H1 (cell line): Measurements from ENCODE around the gene CH25H. TPM values are rescaled to one million over a fixed set of nuclear protein-coding genes. Genes with fewer than 3 reads are reported as not detected.

Experiments
- CTCF ChIA-PET: fragments of 300-600 bp; sonication (Branson Sonifier 250); formaldehyde crosslinking; loops from one replicate; lab custom pipeline; 2021; ENCODE audit not compliant: partially characterized antibody; lab: Charles Lee
- POLR2A ChIA-PET: fragments of 300-600 bp; sonication (Branson Sonifier 250); formaldehyde crosslinking; loops from one replicate; lab custom pipeline; 2021; ENCODE audit warnings: inconsistent platforms; ENCODE audit not compliant: partially characterized antibody; lab: Charles Lee
- DNase-seq, 2 experiments: peaks; one replicate each; pipeline versions ENCODE4 v3.0.0 to v3.0.0-alpha.2; 2010 to 2022; ENCODE audit warnings: low spot score in 2 of 2, low read depth in 1 of 2, mixed read lengths in 1 of 2
- FAIRE-seq: peaks from 2 replicates; lab custom pipeline; 2011; peaks lifted over from hg19 to GRCh38; lab: Jason Lieb, UNC
- H2AFZ ChIP-seq: 2 replicates; pipeline ENCODE4 v1.8.1; 2012; ENCODE audit warnings: low read length, inconsistent platforms
- H2AK5ac ChIP-seq: 2 replicates; pipeline ENCODE4 v1.6.1; 2013; ENCODE audit warnings: low read depth, low read length
- H2BK120ac ChIP-seq: replicated peaks from 2 replicates; pipeline ENCODE3; 2013; ENCODE audit warnings: low read depth, low read length, inconsistent platforms
- H2BK12ac ChIP-seq: 2 replicates; pipeline ENCODE4 v1.6.1; 2013; ENCODE audit warnings: low read depth, low read length
- H2BK15ac ChIP-seq: 2 replicates; pipeline ENCODE4 v1.6.1; 2013; ENCODE audit warnings: low read length
- H2BK20ac ChIP-seq: 2 replicates; pipeline ENCODE4 v1.6.1; 2013; ENCODE audit warnings: low read length
- H2BK5ac ChIP-seq: 2 replicates; pipeline ENCODE4 v1.6.1; 2013; ENCODE audit warnings: low read depth, low read length
- H3K14ac ChIP-seq: 2 replicates; pipeline ENCODE4 v1.6.1; 2013; ENCODE audit warnings: inconsistent platforms; ENCODE audit not compliant: insufficient read length
- H3K18ac ChIP-seq: 2 replicates; pipeline ENCODE4 v1.6.1; 2013; ENCODE audit warnings: low read length; ENCODE audit errors: extremely low read depth
- H3K23ac ChIP-seq: 2 replicates; pipeline ENCODE4 v1.6.1; 2013; ENCODE audit warnings: inconsistent platforms; ENCODE audit not compliant: insufficient read length
- H3K23me2 ChIP-seq: 2 replicates; pipeline ENCODE4 v1.6.1; 2013; ENCODE audit warnings: low read depth, low read length
- H3K27ac ChIP-seq: 2 replicates; pipeline ENCODE4 v1.6.1; 2011; ENCODE audit warnings: low read depth, low read length, inconsistent platforms
- H3K27me3 ChIP-seq, 4 experiments: replicated peaks in 1 of 4; 1 replicate in 1 of 4; 2 replicates in 3 of 4; pipeline versions ENCODE4 v1.6.1 to v1.8.1; 2011 to 2013; ENCODE audit warnings: low read length in 3 of 4, mild to moderate bottlenecking in 3 of 4, inconsistent platforms in 2 of 4, mixed read lengths in 2 of 4, moderate library complexity in 1 of 4; ENCODE audit not compliant: control insufficient read depth in 3 of 4, insufficient read depth in 3 of 4; ENCODE audit errors: extremely low read depth in 1 of 4
- H3K36me3 ChIP-seq, 4 experiments: 2 replicates each; pipeline versions ENCODE4 v1.6.1 to v1.8.1; 2011 to 2013; ENCODE audit warnings: mild to moderate bottlenecking in 4 of 4, low read length in 3 of 4, moderate library complexity in 2 of 4, control low read depth in 1 of 4, inconsistent platforms in 1 of 4; ENCODE audit not compliant: insufficient read depth in 4 of 4, control insufficient read depth in 2 of 4
- H3K4ac ChIP-seq: replicated peaks from 2 replicates; pipeline ENCODE3; 2013; ENCODE audit warnings: low read length, low read depth, mixed read lengths, inconsistent platforms; ENCODE audit not compliant: insufficient read length
- H3K4me1 ChIP-seq, 4 experiments: replicated peaks in 1 of 4; 1 replicate in 1 of 4; 2 replicates in 3 of 4; pipeline versions ENCODE4 v1.6.1 to v1.8.1; 2011 to 2013; ENCODE audit warnings: low read length in 3 of 4, inconsistent platforms in 2 of 4, mixed read lengths in 1 of 4; ENCODE audit not compliant: insufficient read depth in 4 of 4, control insufficient read depth in 3 of 4
- H3K4me2 ChIP-seq, 2 experiments: 2 replicates each; pipeline versions ENCODE4 v1.6.1 to v1.8.1; 2011 to 2013; ENCODE audit warnings: low read depth in 2 of 2, low read length in 2 of 2, control low read depth in 1 of 2, inconsistent platforms in 1 of 2, mild to moderate bottlenecking in 1 of 2; ENCODE audit not compliant: insufficient read depth in 1 of 2
- H3K4me3 ChIP-seq, 4 experiments: fragments of 200-600, 300-600 bp in 1 of 4; sonication (generic), shearing (Covaris generic), sonication (Bioruptor Twin) in 1 of 4; 2 replicates each; pipeline versions ENCODE4 v1.5.1 to v1.8.1; 2011 to 2016; ENCODE audit warnings: low read length in 4 of 4, low read depth in 3 of 4, control low read depth in 2 of 4, inconsistent platforms in 2 of 4, mild to moderate bottlenecking in 2 of 4, mixed read lengths in 1 of 4, moderate library complexity in 1 of 4; ENCODE audit not compliant: insufficient read depth in 2 of 4; ENCODE audit errors: extremely low read depth in 1 of 4
- H3K56ac ChIP-seq: replicated peaks from 2 replicates; pipeline ENCODE3; 2013; ENCODE audit warnings: low read depth, mild to moderate bottlenecking, mixed read lengths, low read length, inconsistent platforms; ENCODE audit not compliant: insufficient read length
- H3K79me1 ChIP-seq: 2 replicates; pipeline ENCODE4 v1.6.1; 2013; ENCODE audit warnings: low read depth, low read length, control low read depth
- H3K79me2 ChIP-seq, 2 experiments: 2 replicates each; pipeline versions ENCODE4 v1.6.1 to v1.8.1; 2012 to 2013; ENCODE audit warnings: low read length in 2 of 2, mild to moderate bottlenecking in 2 of 2, inconsistent platforms in 1 of 2; ENCODE audit not compliant: insufficient read depth in 2 of 2, control insufficient read depth in 1 of 2
- H3K9ac ChIP-seq, 4 experiments: replicated peaks in 1 of 4; 1 replicate in 1 of 4; 2 replicates in 3 of 4; pipeline versions ENCODE4 v1.6.1 to v1.8.1; 2011 to 2013; ENCODE audit warnings: low read depth in 3 of 4, low read length in 3 of 4, control low read depth in 2 of 4, mild to moderate bottlenecking in 2 of 4, moderate library complexity in 2 of 4, inconsistent platforms in 1 of 4; ENCODE audit errors: extremely low read depth in 1 of 4
- H3K9me3 ChIP-seq, 2 experiments: 2 replicates each; pipeline versions ENCODE4 v1.6.1 to v1.8.1; 2012 to 2013; ENCODE audit warnings: mild to moderate bottlenecking in 2 of 2, moderate library complexity in 2 of 2, control low read depth in 1 of 2, inconsistent platforms in 1 of 2, low read depth in 1 of 2, low read length in 1 of 2, mixed read lengths in 1 of 2; ENCODE audit not compliant: insufficient read depth in 2 of 2
- H4K20me1 ChIP-seq, 2 experiments: replicated peaks in 1 of 2; 2 replicates each; pipeline versions ENCODE3 to v1.8.1; 2011 to 2013; ENCODE audit warnings: inconsistent platforms in 2 of 2, low read length in 2 of 2, mild to moderate bottlenecking in 1 of 2; ENCODE audit not compliant: insufficient read depth in 2 of 2, control insufficient read depth in 1 of 2
- H4K5ac ChIP-seq: 2 replicates; pipeline ENCODE4 v1.6.1; 2013; ENCODE audit warnings: low read length, low read depth, mixed read lengths, inconsistent platforms; ENCODE audit not compliant: insufficient read length
- H4K8ac ChIP-seq: 2 replicates; pipeline ENCODE4 v1.8.0; 2013; ENCODE audit warnings: mild to moderate bottlenecking, moderate library complexity, low read length, inconsistent platforms; ENCODE audit not compliant: insufficient read depth; ENCODE audit errors: extremely low read depth
- H4K91ac ChIP-seq: replicated peaks from 2 replicates; pipeline ENCODE3; 2013; ENCODE audit warnings: low read length, mixed read lengths, inconsistent platforms; ENCODE audit not compliant: insufficient read length
- CBX5 ChIP-seq: fragments of 300-800, 300-1000 bp; sonication (generic); IDR thresholded peaks from 2 replicates; pipeline ENCODE4 v1.7.1; 2016; ENCODE audit warnings: antibody characterized with exemption, low read length, low read depth
- CBX8 ChIP-seq: fragments of 300-800, 300-1000 bp; sonication (generic); IDR thresholded peaks from 2 replicates; pipeline ENCODE4 v1.7.1; 2016; ENCODE audit warnings: low read depth, low read length, borderline replicate concordance
- CHD2 ChIP-seq: IDR thresholded peaks from 2 replicates; pipeline ENCODE4 v1.6.1; 2012; ENCODE audit warnings: low read length, improper control_type of control experiment
- CREB1 ChIP-seq: IDR thresholded peaks from 2 replicates; pipeline ENCODE4 v1.6.1; 2012; ENCODE audit warnings: inconsistent platforms
- HDAC2 ChIP-seq, 2 experiments: fragments of 300-600 bp in 1 of 2; sonication (generic) in 1 of 2; IDR thresholded peaks; 2 replicates each; pipeline ENCODE4 v1.6.1; 2011 to 2012; ENCODE audit warnings: low read depth in 2 of 2, low read length in 2 of 2, mild to moderate bottlenecking in 2 of 2, moderate library complexity in 2 of 2, borderline replicate concordance in 1 of 2, inconsistent platforms in 1 of 2
- HDAC6 ChIP-seq: IDR thresholded peaks from one replicate; pipeline ENCODE4 v1.7.1; 2012; ENCODE audit warnings: low read depth, mild to moderate bottlenecking, inconsistent platforms, low read length, moderate library complexity
- JUND ChIP-seq: IDR thresholded peaks from 2 replicates; pipeline ENCODE4 v1.6.1; 2011; ENCODE audit warnings: mild to moderate bottlenecking, improper control_type of control experiment, low read length
- KDM4A ChIP-seq: IDR thresholded peaks from one replicate; pipeline ENCODE4 v1.7.1; 2012; ENCODE audit warnings: low read depth, mild to moderate bottlenecking, moderate library complexity, low read length, inconsistent platforms; ENCODE audit not compliant: severe bottlenecking
- KDM5A ChIP-seq: fragments of 200-600 bp; IDR thresholded peaks from 2 replicates; pipeline ENCODE4 v1.7.1; 2012; ENCODE audit warnings: mild to moderate bottlenecking, low read length, inconsistent platforms, mixed read lengths
- MAFK ChIP-seq: IDR thresholded peaks from 2 replicates; pipeline ENCODE4 v1.6.1; 2012; ENCODE audit warnings: low read depth, mild to moderate bottlenecking, improper control_type of control experiment, low read length
- RBBP5 ChIP-seq: IDR thresholded peaks from 2 replicates; pipeline ENCODE4 v1.7.1; 2012; ENCODE audit warnings: low read depth, mild to moderate bottlenecking, inconsistent platforms, low read length, moderate library complexity, borderline replicate concordance
- RFX5 ChIP-seq: IDR thresholded peaks from 2 replicates; pipeline ENCODE4 v1.6.1; 2011; ENCODE audit warnings: low read depth, low read length, improper control_type of control experiment, borderline replicate concordance
- SIN3A ChIP-seq, 2 experiments: IDR thresholded peaks in 1 of 2; conservative IDR thresholded peaks in 1 of 2; 2 replicates each; pipeline ENCODE4 v1.6.1; 2011 to 2012; ENCODE audit warnings: low read length in 2 of 2, improper control_type of control experiment in 1 of 2, low read depth in 1 of 2, mild to moderate bottlenecking in 1 of 2
- WGBS, 2 experiments: shearing (Covaris generic) in 1 of 2; methylation state at CpG; one replicate each; pipeline versions ENCODE4 v1.1.6 to v1.1.7; 2013 to 2015; ENCODE audit warnings: low lambda C conversion rate in 2 of 2, mixed read lengths in 2 of 2, inconsistent platforms in 1 of 2, low coverage in 1 of 2, missing lambda C conversion rate in 1 of 2; ENCODE audit not compliant: insufficient replicate concordance in 2 of 2, insufficient coverage in 1 of 2, insufficient read length in 1 of 2; ENCODE audit errors: extremely low coverage in 1 of 2, missing lambda C conversion rate in 1 of 2; 5-methylcytosine and 5-hydroxymethylcytosine counted together
- polyA plus RNA-seq, 7 experiments: library from polyadenylated mRNA; depleted of rRNA in 3 of 7; stranded (reverse) in 5 of 7; unstranded in 2 of 7; fragments of >200 nt in 5 of 7; fragments of 200-250 nt in 2 of 7; gene quantifications; 1 replicate in 5 of 7; 2 replicates in 1 of 7; 4 replicates in 1 of 7; pipeline versions ENCODE4 v1.2.1 to v1.2.3, GENCODE V29; 2011 to 2013; ENCODE audit warnings: missing spikeins in 2 of 7, mixed read lengths in 2 of 7
- total RNA-seq: library from RNA; stranded (reverse); fragmentation: NEBNext Ultra II Directional; extraction: Animal tissue kit (Norgen Biotek cat#: 25700); gene quantifications from 2 replicates; pipeline ENCODE4 v1.2.1, GENCODE V29; 2021

The CH25H gene
- total and polyA plus RNA-seq, 2 of the 8 experiments (the other 6 are each of a cell fraction or from before 2014, with no cell fraction given) = 0.56 to 1.3 TPM

DNA sequence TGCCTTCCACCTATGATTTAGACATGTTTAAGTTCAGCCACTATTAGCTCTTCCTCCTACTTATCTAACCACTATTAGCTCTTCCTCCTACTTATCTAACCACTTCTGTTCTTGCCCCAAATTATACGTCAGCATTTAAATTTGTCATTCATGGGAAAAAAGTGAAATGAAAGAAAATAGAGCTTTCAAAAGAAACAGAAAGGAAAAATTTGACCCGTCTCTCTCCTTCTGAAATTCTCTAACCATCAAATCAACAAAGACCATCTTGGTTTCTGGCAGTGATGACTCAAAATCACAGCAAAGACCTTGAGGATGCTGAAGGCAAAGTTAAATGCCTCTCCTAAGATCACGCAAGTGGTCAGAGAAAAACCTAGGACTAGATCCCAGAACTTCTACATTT, 41.9 kb upstream of the CH25H start:
- no peak for FAIRE-seq
- CTCF ChIA-PET = interaction anchor here (0.6 to 1.1 kb wide), 5 partner anchors 12 to 295 kb away, joined by 3 read pairs; no protein-coding TSS in a partner anchor
- no peak overlapping the region for H2BK20ac ChIP-seq
- TF ChIP-seq SIN3A (conservative IDR thresholded peaks at IDR 0.05 in 1 of 2, IDR thresholded peaks at IDR 0.05 in 1 of 2; ENCODE audit: low read depth in 1 of 2, low read length in 2 of 2) (no peak), CBX5 (no peak), KDM4A (no peak), MAFK (no peak), HDAC6 (no peak), JUND (no peak), CHD2 (no peak), CBX8 (no peak), HDAC2 (IDR thresholded peaks at IDR 0.05; ENCODE audit: borderline replicate concordance in 1 of 2, low read depth in 2 of 2, low read length in 2 of 2) (no peak), RBBP5 (no peak), KDM5A (no peak), CREB1 (no peak), RFX5 (no peak)

More for the DNA sequence above, 41.9 kb upstream of the CH25H start:
- H2BK12ac ChIP-seq = no peak overlapping the region
- H3K18ac ChIP-seq = no peak overlapping the region
- no peak overlapping the region for H2AK5ac ChIP-seq
- H3K9ac ChIP-seq = no peak overlapping the region
- no peak overlapping the region for H4K5ac ChIP-seq
- H3K4me2 ChIP-seq = no peak overlapping the region
- H3K4me3 ChIP-seq = no peak overlapping the region
- peaks cover 5% of the 10 kb centered on the region; the same call in 1 of the 2 replicates for H3K23me2 ChIP-seq
- peaks cover 5 to 12% of the 10 kb centered on the region in 2 experiments for H3K9me3 ChIP-seq
- H2AFZ ChIP-seq = no peak overlapping the region
- no peaks in the 10 kb centered on the region; a peak in 1 of 7 replicates for H3K27me3 ChIP-seq
- no peak for DNase-seq
- H3K56ac ChIP-seq = no peak overlapping the region
- H4K20me1 ChIP-seq = no peaks in the 10 kb centered on the region
- no peaks in the 10 kb centered on the region; the same call in 1 of the 2 replicates for H3K79me1 ChIP-seq
- no peak overlapping the region for H3K14ac ChIP-seq
- H4K91ac ChIP-seq = no peak overlapping the region
- no peak overlapping the region for H2BK5ac ChIP-seq
- peaks cover 0 to 6% (median 1%) of the 10 kb centered on the region in 4 experiments; a peak in 4 of 7 replicates for H3K4me1 ChIP-seq
- POLR2A ChIA-PET = no interaction called here
- H3K36me3 ChIP-seq = no peaks in the 10 kb centered on the region
- H2BK120ac ChIP-seq = no peak overlapping the region
- WGBS, 2 experiments = 70% methylated on average over 3 of the region's 3 CpGs; no CpG with 5 or more reads in 1 of the 2 experiments
- H3K27ac ChIP-seq = no peak overlapping the region
- no peak overlapping the region for H2BK15ac ChIP-seq
- no peaks in the 10 kb centered on the region for H3K79me2 ChIP-seq
- H3K4ac ChIP-seq = no peak overlapping the region
- no peak overlapping the region for H3K23ac ChIP-seq
- no peak overlapping the region for H4K8ac ChIP-seq
